ENCODE measurements around the gene DDX28. TPM values are rescaled to one million over a fixed set of nuclear protein-coding genes. Genes with fewer than 3 reads are reported as not detected.

The DDX28 gene
- total and polyA plus RNA-seq, 10 of the 15 experiments (the other 5 are each of a cell fraction or from before 2014, with no cell fraction given) = 3.6 to 40.4 (median 20.0) TPM

DNA sequence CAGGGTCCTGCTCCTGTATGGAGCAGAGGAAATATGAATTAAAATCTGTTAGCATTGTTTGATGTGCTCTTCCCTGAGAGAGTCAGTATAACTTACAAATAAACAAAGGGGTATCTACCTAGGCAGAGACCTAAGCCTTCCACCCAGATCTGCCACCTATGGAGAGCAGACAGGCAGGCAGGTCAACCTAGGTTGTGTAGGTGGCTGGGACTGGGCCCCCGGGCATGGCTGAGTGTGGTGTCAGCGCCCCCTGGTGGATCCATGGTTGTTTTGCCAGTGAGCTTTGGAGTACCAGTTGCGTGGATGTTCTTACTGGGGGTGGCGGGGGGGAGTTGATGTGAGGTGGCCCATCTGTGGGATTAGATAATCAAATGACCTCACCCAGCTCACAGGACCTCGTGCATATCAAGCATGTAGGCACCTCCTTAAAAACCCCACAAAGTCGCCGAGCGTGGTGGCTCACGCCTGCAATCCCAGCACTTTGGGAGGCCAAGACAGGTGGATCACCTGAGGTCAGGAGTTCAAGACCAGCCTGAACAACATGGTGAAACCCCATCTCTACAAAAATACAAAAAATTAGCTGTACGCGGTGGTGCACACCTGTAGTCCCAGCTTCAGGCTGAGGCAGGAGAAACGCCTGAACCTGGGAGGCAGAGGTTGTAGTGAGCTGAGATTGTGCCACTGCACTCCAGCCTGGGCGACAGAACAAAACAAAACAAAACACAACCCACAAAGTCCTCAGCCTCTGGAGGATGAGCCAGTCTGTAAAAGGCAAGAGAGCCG lies 17.7 kb upstream of the DDX28 start:
- no peak overlapping the region for H3K4me2 ChIP-seq (ENCODE audit: control insufficient read depth, insufficient read depth)
- intact Hi-C loops (cut with micrococcal nuclease; ENCODE audit: unreplicated experiment) = loop anchor here (1.0 to 5.0 kb wide), 6 partner anchors 47 to 224 kb away; partner anchors contain the start of genes PSMB10 and SLC12A4
- TSS peak; percentile 41 for BruUV-seq (replicated peaks)
- ChIA-PET CTCF (interaction anchor here (0.5 to 3.0 kb wide), 59 partner anchors 10 to 1722 kb away, joined by 3 to 27 read pairs (median 5); partner anchors contain the start of genes DDX28, DPEP2NB, DUS2 and LCAT), POLR2A (interaction anchor here (0.5 kb wide), 1 partner anchor 549 kb away, joined by 3 read pairs; no protein-coding TSS in a partner anchor), RAD21 (ENCODE audit: unreplicated experiment) (interaction anchor here (0.6 to 1.6 kb wide), 20 partner anchors 18 to 520 kb away, joined by 3 to 14 read pairs (median 3); partner anchors contain the start of genes DDX28, DPEP2, DUS2 and GFOD2), SMC1A (ENCODE audit: uncharacterized antibody, unreplicated experiment) (interaction anchor here (0.6 to 2.1 kb wide), 22 partner anchors 17 to 243 kb away, joined by 3 to 12 read pairs (median 4); partner anchors contain the start of genes NRN1L and PSMB10)
- peak; percentile 47 for DNase-seq (ENCODE audit: low read depth, low spot score)
- peaks cover 0 to 1% of the 10 kb centered on the region in 2 experiments; a peak in 2 of 4 replicates for H3K36me3 ChIP-seq (ENCODE audit: control insufficient read depth in 2 of 2, insufficient read depth in 2 of 2, low read length in 1 of 2)
- H3K79me2 ChIP-seq (ENCODE audit: control insufficient read depth, insufficient read depth, low read length) = no peaks in the 10 kb centered on the region; the same call in 1 of the 2 replicates
- no peaks in the 10 kb centered on the region for H4K20me1 ChIP-seq (ENCODE audit: control insufficient read depth, insufficient read depth)
- no peak overlapping the region for H3K4me3 ChIP-seq
- no peak overlapping the region for H2AFZ ChIP-seq (ENCODE audit: control insufficient read depth, low read depth, low read length)
- WGBS (ENCODE audit: insufficient coverage, insufficient replicate concordance, low lambda C conversion rate, missing lambda C conversion rate) = 56% methylated on average over 14 of the region's 14 CpGs
- no peaks in the 10 kb centered on the region for H3K27me3 ChIP-seq (replicated peaks in 1 of 2; ENCODE audit: control insufficient read depth in 2 of 2, insufficient read depth in 2 of 2, low read length in 1 of 2)
- no peaks in the 10 kb centered on the region for H3K9me3 ChIP-seq (replicated peaks; ENCODE audit: control insufficient read depth, insufficient read depth, low read length)
- FAIRE-seq = peak; percentile 18
- in situ Hi-C loops (cut with MboI) = loop anchor here (5.0 kb wide), 2 partner anchors 163 to 223 kb away; no protein-coding TSS in a partner anchor
- H3K4me1 ChIP-seq (ENCODE audit: control insufficient read depth, insufficient read depth, low read length) = peaks cover 17% of the 10 kb centered on the region
- peak overlapping the region; percentile 4; the same call in 1 of the 2 replicates for H3K27ac ChIP-seq (ENCODE audit: control insufficient read depth, insufficient read depth)
- peak; percentile 97 for ATAC-seq
- no peak overlapping the region for H3K9ac ChIP-seq (ENCODE audit: control insufficient read depth, insufficient read depth, low read length)
- no peak for TF ChIP-seq SIX5 (IDR thresholded peaks at IDR 0.05; ENCODE audit: low read depth, low read length, severe bottlenecking)
- no peak for TF ChIP-seq TCF7 (IDR thresholded peaks at IDR 0.05; ENCODE audit: borderline replicate concordance)
- TF ChIP-seq FOXM1 (IDR thresholded peaks at IDR 0.05; ENCODE audit: low read depth, low read length) = no peak
- TF ChIP-seq KDM1A (IDR thresholded peaks at IDR 0.05; ENCODE audit: borderline replicate concordance) = no peak
- TF ChIP-seq, protein P1, sequence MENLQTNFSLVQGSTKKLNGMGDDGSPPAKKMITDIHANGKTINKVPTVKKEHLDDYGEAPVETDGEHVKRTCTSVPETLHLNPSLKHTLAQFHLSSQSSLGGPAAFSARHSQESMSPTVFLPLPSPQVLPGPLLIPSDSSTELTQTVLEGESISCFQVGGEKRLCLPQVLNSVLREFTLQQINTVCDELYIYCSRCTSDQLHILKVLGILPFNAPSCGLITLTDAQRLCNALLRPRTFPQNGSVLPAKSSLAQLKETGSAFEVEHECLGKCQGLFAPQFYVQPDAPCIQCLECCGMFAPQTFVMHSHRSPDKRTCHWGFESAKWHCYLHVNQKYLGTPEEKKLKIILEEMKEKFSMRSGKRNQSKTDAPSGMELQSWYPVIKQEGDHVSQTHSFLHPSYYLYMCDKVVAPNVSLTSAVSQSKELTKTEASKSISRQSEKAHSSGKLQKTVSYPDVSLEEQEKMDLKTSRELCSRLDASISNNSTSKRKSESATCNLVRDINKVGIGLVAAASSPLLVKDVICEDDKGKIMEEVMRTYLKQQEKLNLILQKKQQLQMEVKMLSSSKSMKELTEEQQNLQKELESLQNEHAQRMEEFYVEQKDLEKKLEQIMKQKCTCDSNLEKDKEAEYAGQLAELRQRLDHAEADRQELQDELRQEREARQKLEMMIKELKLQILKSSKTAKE (IDR thresholded peaks at IDR 0.05; ENCODE audit: low read depth, poor library complexity, severe bottlenecking) = peak; percentile 22
- peak in 1 of 2 experiments; percentile 39; a peak in 1 of 3 replicates for TF ChIP-seq EGR1 (IDR thresholded peaks at IDR 0.05; ENCODE audit: borderline replicate concordance in 1 of 2, low read depth in 2 of 2, low read length in 2 of 2)
- peak; percentile 95 for TF ChIP-seq RAD21 (IDR thresholded peaks at IDR 0.05; ENCODE audit: insufficient read depth, low read depth, low read length)
- TF ChIP-seq, protein P2, sequence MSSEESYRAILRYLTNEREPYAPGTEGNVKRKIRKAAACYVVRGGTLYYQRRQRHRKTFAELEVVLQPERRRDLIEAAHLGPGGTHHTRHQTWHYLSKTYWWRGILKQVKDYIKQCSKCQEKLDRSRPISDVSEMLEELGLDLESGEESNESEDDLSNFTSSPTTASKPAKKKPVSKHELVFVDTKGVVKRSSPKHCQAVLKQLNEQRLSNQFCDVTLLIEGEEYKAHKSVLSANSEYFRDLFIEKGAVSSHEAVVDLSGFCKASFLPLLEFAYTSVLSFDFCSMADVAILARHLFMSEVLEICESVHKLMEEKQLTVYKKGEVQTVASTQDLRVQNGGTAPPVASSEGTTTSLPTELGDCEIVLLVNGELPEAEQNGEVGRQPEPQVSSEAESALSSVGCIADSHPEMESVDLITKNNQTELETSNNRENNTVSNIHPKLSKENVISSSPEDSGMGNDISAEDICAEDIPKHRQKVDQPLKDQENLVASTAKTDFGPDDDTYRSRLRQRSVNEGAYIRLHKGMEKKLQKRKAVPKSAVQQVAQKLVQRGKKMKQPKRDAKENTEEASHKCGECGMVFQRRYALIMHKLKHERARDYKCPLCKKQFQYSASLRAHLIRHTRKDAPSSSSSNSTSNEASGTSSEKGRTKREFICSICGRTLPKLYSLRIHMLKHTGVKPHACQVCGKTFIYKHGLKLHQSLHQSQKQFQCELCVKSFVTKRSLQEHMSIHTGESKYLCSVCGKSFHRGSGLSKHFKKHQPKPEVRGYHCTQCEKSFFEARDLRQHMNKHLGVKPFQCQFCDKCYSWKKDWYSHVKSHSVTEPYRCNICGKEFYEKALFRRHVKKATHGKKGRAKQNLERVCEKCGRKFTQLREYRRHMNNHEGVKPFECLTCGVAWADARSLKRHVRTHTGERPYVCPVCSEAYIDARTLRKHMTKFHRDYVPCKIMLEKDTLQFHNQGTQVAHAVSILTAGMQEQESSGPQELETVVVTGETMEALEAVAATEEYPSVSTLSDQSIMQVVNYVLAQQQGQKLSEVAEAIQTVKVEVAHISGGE (CRISPR knock-in tag; IDR thresholded peaks at IDR 0.05) = no peak
- TF ChIP-seq CREB1 (IDR thresholded peaks at IDR 0.05; ENCODE audit: low read depth) = 0 out of 2 replicates have a peak, but pooled peaks have one; percentile 30
- no peak for TF ChIP-seq SP1 (IDR thresholded peaks at IDR 0.05; ENCODE audit: low read depth, low read length)
- TF ChIP-seq SUPT20H (IDR thresholded peaks at IDR 0.05; ENCODE audit: borderline replicate concordance, control insufficient read depth, low read depth, low read length) = no peak
- no peak for TF ChIP-seq HDAC2 (IDR thresholded peaks at IDR 0.05)
- peak; percentile 65; the same call in 1 of the 2 replicates for TF ChIP-seq SMARCA5 (IDR thresholded peaks at IDR 0.05)
- TF ChIP-seq PAX5 (IDR thresholded peaks at IDR 0.05; ENCODE audit: borderline replicate concordance, low read depth, low read length) = no peak
- TF ChIP-seq CBFB (IDR thresholded peaks at IDR 0.05; ENCODE audit: low read depth) = no peak
- no peak for TF ChIP-seq WRNIP1 (IDR thresholded peaks at IDR 0.05; ENCODE audit: borderline replicate concordance, low read depth, low read length)
- no peak for TF ChIP-seq EZH2 (IDR thresholded peaks at IDR 0.05; ENCODE audit: borderline replicate concordance, control insufficient read depth, low read depth, low read length)
- TF ChIP-seq RB1 (IDR thresholded peaks at IDR 0.05; ENCODE audit: borderline replicate concordance) = peak; percentile 38; the same call in 1 of the 2 replicates

All from GM12878 (cell line).